Mesendoderm (in vitro differentiated cells): ENCODE data around the gene MED27.

Experiments used
- DNase-seq: peaks from one replicate; pipeline ENCODE4 v3.0.0; 2013
- H2AK5ac ChIP-seq: 2 replicates; pipeline ENCODE4 v1.6.1; 2013; ENCODE audit warnings: low read length, inconsistent platforms
- H2BK120ac ChIP-seq: 2 replicates; pipeline ENCODE4 v1.6.1; 2013; ENCODE audit warnings: low read depth, mild to moderate bottlenecking, low read length, moderate library complexity, mixed read lengths
- H2BK15ac ChIP-seq: replicated peaks from 2 replicates; pipeline ENCODE4 v1.6.1; 2013; ENCODE audit warnings: low read depth, mild to moderate bottlenecking, moderate library complexity
- H2BK5ac ChIP-seq: 2 replicates; pipeline ENCODE4 v1.6.1; 2013; ENCODE audit warnings: low read length, inconsistent platforms
- H3K18ac ChIP-seq: 2 replicates; pipeline ENCODE4 v1.6.1; 2013; ENCODE audit warnings: mild to moderate bottlenecking, low read length, mixed read lengths
- H3K23ac ChIP-seq: one replicate; pipeline ENCODE4 v1.6.1; 2013; ENCODE audit warnings: low read length
- H3K27ac ChIP-seq: 2 replicates; pipeline ENCODE4 v1.5.1; 2013; ENCODE audit warnings: low read depth, mild to moderate bottlenecking, inconsistent platforms, low read length, moderate library complexity
- H3K27me3 ChIP-seq: 2 replicates; pipeline ENCODE4 v1.6.1; 2013; ENCODE audit warnings: low read length, control low read depth, mild to moderate bottlenecking, inconsistent platforms; ENCODE audit not compliant: insufficient read depth, poor library complexity
- H3K36me3 ChIP-seq: 2 replicates; pipeline ENCODE4 v1.6.1; 2013; ENCODE audit warnings: low read length, inconsistent platforms; ENCODE audit not compliant: control insufficient read depth, insufficient read depth
- H3K4ac ChIP-seq: one replicate; pipeline ENCODE4 v1.6.1; 2013; ENCODE audit warnings: low read depth, mild to moderate bottlenecking, low read length, moderate library complexity
- H3K4me1 ChIP-seq: 2 replicates; pipeline ENCODE4 v1.6.1; 2013; ENCODE audit warnings: low read depth, low read length, inconsistent platforms; ENCODE audit not compliant: control insufficient read depth
- H3K4me2 ChIP-seq: 2 replicates; pipeline ENCODE4 v1.6.1; 2013; ENCODE audit warnings: low read length
- H3K4me3 ChIP-seq: 2 replicates; pipeline ENCODE4 v1.5.1; 2013; ENCODE audit warnings: mild to moderate bottlenecking, low read length
- H3K56ac ChIP-seq: one replicate; pipeline ENCODE4 v1.6.1; 2013; ENCODE audit warnings: low read length
- H3K79me1 ChIP-seq: 2 replicates; pipeline ENCODE4 v1.6.1; 2013; ENCODE audit warnings: low read length, inconsistent platforms
- H3K79me2 ChIP-seq: 2 replicates; pipeline ENCODE4 v1.6.1; 2013; ENCODE audit warnings: mild to moderate bottlenecking, low read length; ENCODE audit not compliant: control insufficient read depth, insufficient read depth
- H3K9ac ChIP-seq: 2 replicates; pipeline ENCODE4 v1.6.1; 2013; ENCODE audit warnings: low read length, inconsistent platforms
- H4K5ac ChIP-seq: one replicate; pipeline ENCODE4 v1.6.1; 2013; ENCODE audit warnings: low read length
- H4K8ac ChIP-seq: one replicate; pipeline ENCODE4 v1.6.1; 2013; ENCODE audit warnings: low read depth, mild to moderate bottlenecking, control low read depth, low read length, moderate library complexity
- WGBS: extraction: QIAGEN DNeasy Blood & Tissue Kit; methylation state at CpG from one replicate; pipeline ENCODE4 v1.1.7; 2013; ENCODE audit warnings: low lambda C conversion rate, missing lambda C conversion rate; ENCODE audit not compliant: insufficient coverage; ENCODE audit errors: extremely low coverage; 5-methylcytosine and 5-hydroxymethylcytosine counted together

MED27 gene

DNA sequence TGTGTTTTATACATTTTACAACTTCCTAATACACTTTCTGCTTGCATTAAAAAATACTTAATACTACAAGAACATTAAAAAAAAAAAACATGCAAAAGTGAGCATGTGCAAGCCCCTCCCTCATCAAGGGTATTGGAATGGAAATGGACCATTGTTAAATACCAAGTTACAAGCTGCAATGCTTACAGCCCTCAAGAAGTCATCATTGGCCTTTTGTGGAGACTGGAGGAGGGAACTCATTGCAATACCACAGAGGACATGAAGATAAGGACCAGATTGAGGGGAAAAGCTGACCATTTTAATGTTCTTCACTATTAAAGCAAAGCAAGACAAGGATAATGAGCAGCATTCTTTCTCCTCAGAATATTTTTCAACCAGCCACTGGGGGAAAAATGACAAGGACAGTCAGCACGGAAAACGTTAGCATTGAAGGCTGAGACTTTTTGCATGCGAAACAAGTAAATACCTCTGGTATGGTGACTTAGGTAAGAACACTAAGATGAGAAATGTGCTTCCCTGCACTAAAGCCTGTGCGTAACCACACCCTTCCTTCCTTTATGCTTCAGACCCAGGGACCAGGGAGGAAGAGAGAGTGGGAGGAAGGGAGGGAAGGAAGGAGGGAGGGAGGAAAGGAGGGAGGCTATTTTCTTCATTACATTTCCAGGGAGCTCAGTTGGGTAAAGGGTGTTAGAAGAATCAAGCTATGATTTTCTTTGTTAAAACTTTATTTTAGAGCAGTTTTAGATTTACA is 198.7 kb downstream of the MED27 start:
- Histone ChIP-seq H3K79me2 (no peaks in the 10 kb centered on the region), H3K79me1 (no peaks in the 10 kb centered on the region), H3K4me3 (no peak overlapping the region), H3K27me3 (no peaks in the 10 kb centered on the region), H3K27ac (no peak overlapping the region), H3K4ac (no peak overlapping the region), H3K9ac (no peak overlapping the region), H2AK5ac (no peak overlapping the region), H3K4me1 (no peaks in the 10 kb centered on the region), H2BK5ac (no peak overlapping the region), H3K18ac (no peak overlapping the region), H4K8ac (no peak overlapping the region), H3K56ac (no peak overlapping the region), H2BK120ac (no peak overlapping the region), H3K4me2 (no peak overlapping the region), H2BK15ac (no peak overlapping the region), H3K23ac (no peak overlapping the region), H3K36me3 (no peaks in the 10 kb centered on the region), H4K5ac (no peak overlapping the region)
- no peak for DNase-seq
- WGBS: no CpG with 5 or more reads among the region's 4 CpGs

DNA sequence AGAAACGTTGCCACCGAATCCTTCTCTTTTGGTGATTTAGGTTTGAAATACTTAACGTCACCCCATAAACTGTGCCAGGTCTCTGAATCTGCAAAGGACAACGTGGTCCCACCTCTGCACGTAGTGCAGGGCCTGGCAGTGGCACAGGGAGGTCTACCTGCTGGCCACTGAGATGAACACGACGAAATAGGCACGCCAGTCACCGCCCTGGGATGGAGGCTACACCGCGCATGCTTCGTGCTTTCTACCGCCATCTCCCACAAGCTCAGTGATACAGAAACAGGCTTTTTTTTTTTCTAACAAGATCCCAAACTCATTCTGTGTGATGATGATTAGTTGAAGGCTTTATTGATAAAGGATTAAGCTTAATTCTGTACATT is 199.8 kb downstream of the MED27 start:
- Histone ChIP-seq H3K56ac (no peak overlapping the region), H3K4ac (no peak overlapping the region), H3K36me3 (no peaks in the 10 kb centered on the region), H3K4me1 (no peaks in the 10 kb centered on the region), H3K18ac (no peak overlapping the region), H3K9ac (no peak overlapping the region), H3K27me3 (no peaks in the 10 kb centered on the region), H3K23ac (no peak overlapping the region), H3K4me3 (no peak overlapping the region), H3K79me1 (no peaks in the 10 kb centered on the region), H2BK120ac (no peak overlapping the region), H4K5ac (no peak overlapping the region), H2BK5ac (no peak overlapping the region), H4K8ac (no peak overlapping the region), H2AK5ac (no peak overlapping the region), H3K27ac (no peak overlapping the region), H3K4me2 (no peak overlapping the region), H3K79me2 (no peaks in the 10 kb centered on the region), H2BK15ac (no peak overlapping the region)
- DNase-seq: no peak
- WGBS: no CpG with 5 or more reads among the region's 13 CpGs

DNA sequence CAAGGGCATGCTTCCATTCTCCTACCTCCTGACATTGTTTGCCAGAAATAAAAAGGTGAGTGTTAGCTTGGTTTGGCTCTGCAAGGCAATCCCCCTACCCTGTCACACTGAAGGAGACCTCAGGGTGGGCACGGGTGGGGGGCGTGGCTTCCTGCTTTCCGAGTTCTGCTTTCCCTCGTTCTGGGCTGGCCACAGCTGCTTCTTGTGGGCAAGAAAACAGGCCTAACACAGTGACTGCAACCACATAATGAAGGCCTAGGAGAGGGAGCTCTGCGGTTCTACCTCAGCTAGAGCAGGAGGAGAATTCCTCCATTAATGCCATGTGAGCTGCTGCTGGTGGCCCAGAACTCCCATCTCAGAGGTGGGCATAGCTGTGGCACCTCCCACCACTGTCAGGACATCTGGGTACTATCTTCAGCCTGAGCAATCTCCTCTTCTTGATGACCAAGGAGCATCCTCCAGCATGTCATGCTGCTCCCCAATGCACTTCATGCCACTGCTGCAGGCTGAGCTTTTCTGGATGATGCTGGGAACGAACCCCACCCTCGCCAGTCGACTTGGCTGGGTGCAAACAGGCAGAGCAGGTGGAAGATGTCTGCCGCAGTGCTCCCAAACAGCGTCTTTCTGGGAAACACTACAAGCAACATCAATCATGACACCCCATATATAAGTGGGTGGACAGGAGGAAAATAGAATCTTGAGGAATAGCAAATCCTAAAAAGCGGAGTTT is 200.3 kb downstream of the MED27 start:
- Histone ChIP-seq H3K27me3 (no peaks in the 10 kb centered on the region), H2BK5ac (no peak overlapping the region), H3K23ac (no peak overlapping the region), H2BK15ac (no peak overlapping the region), H4K5ac (no peak overlapping the region), H3K36me3 (no peaks in the 10 kb centered on the region), H3K4me2 (no peak overlapping the region), H2AK5ac (no peak overlapping the region), H3K79me1 (no peaks in the 10 kb centered on the region), H3K4ac (no peak overlapping the region), H3K4me1 (no peaks in the 10 kb centered on the region), H2BK120ac (no peak overlapping the region), H3K27ac (no peak overlapping the region), H3K18ac (no peak overlapping the region), H3K79me2 (no peaks in the 10 kb centered on the region), H3K4me3 (no peak overlapping the region), H3K56ac (no peak overlapping the region), H4K8ac (no peak overlapping the region), H3K9ac (no peak overlapping the region)
- no peak for DNase-seq
- no CpG with 5 or more reads among the region's 11 CpGs for WGBS

DNA sequence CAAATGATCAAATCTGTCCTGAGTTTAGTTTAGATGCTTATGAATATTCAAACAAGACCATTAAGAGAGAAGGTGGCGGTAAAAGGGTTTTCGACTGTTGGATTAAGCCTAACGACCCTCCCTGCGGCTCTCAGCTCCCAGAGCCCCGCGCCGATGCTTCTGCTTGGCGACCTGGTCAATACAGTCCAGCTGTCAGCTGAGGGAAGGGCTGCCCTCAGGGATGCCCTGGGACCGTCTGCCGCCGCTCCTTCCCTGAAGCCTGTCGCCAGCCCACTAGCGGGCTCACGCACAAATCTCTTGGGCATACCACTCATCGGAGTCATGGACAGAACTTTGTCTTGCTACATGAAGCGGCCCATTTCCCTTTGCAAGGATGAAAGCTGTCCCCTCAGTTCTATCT is 203.2 kb downstream of the MED27 start:
- no peak overlapping the region for H3K27ac ChIP-seq
- no peak overlapping the region for H2BK15ac ChIP-seq
- H3K79me2 ChIP-seq: no peaks in the 10 kb centered on the region
- no peaks in the 10 kb centered on the region for H3K79me1 ChIP-seq
- H3K56ac ChIP-seq: no peak overlapping the region
- no peaks in the 10 kb centered on the region for H3K27me3 ChIP-seq
- no peak overlapping the region for H4K5ac ChIP-seq
- no peak overlapping the region for H2BK120ac ChIP-seq
- H2AK5ac ChIP-seq: no peak overlapping the region
- H2BK5ac ChIP-seq: no peak overlapping the region
- no peak overlapping the region for H3K4me2 ChIP-seq
- H3K4me1 ChIP-seq: no peaks in the 10 kb centered on the region
- H4K8ac ChIP-seq: no peak overlapping the region
- no peak overlapping the region for H3K9ac ChIP-seq
- no peak overlapping the region for H3K4me3 ChIP-seq
- no peak overlapping the region for H3K23ac ChIP-seq
- no peak for DNase-seq
- WGBS: no CpG with 5 or more reads among the region's 16 CpGs
- no peaks in the 10 kb centered on the region for H3K36me3 ChIP-seq
- no peak overlapping the region for H3K18ac ChIP-seq
- H3K4ac ChIP-seq: no peak overlapping the region

DNA sequence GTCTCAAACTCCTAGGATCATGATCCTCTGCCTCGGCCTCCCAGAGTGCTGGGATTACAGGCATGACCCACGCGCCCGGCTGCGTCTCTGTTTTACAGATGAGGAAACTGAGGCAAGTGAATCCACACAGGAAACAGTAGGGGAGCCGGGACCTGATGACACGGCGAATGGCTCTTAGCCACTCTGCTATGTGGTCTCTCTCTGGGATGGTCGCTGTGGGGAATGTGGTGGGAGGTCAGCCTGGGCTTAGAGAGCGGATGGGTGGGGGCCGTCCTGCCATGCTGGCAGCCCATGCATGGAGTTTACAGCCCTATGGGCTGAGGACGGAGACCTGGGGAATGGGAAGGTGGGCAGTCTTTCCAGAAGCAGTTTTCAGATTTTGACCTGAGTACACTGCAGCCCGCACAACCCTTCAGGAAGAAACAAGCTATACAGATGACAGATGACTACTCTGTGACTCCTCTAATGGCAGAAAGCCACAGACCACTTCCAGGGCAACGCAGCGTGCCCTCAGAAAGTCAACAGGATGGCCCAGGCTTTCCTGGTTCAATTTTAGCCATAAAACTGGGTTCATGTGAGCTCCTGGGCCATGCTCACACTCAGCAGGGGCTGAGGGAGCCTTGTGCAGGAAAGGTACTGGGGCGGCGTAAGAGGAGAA is 203.7 kb downstream of the MED27 start:
- H3K4me3 ChIP-seq: no peak overlapping the region
- no peak overlapping the region for H3K9ac ChIP-seq
- no peak overlapping the region for H2AK5ac ChIP-seq
- WGBS: no CpG with 5 or more reads among the region's 17 CpGs
- no peak overlapping the region for H4K5ac ChIP-seq
- H3K27ac ChIP-seq: no peak overlapping the region
- H3K4me2 ChIP-seq: no peak overlapping the region
- H3K18ac ChIP-seq: no peak overlapping the region
- H3K56ac ChIP-seq: no peak overlapping the region
- H3K27me3 ChIP-seq: no peaks in the 10 kb centered on the region
- H2BK5ac ChIP-seq: no peak overlapping the region
- H2BK120ac ChIP-seq: no peak overlapping the region
- no peak overlapping the region for H3K23ac ChIP-seq
- DNase-seq: no peak
- H3K4ac ChIP-seq: no peak overlapping the region
- no peaks in the 10 kb centered on the region for H3K79me2 ChIP-seq
- H3K36me3 ChIP-seq: no peaks in the 10 kb centered on the region
- no peak overlapping the region for H4K8ac ChIP-seq
- H2BK15ac ChIP-seq: no peak overlapping the region
- H3K4me1 ChIP-seq: no peaks in the 10 kb centered on the region
- H3K79me1 ChIP-seq: no peaks in the 10 kb centered on the region
